ENCODE measurements around the gene PCGF3.
"Not testable (repeated sequence)": the region's sequence is repeated elsewhere in the genome, so short reads cannot be mapped to it uniquely, and the experiment has no call there.

Gene PCGF3

DNA sequence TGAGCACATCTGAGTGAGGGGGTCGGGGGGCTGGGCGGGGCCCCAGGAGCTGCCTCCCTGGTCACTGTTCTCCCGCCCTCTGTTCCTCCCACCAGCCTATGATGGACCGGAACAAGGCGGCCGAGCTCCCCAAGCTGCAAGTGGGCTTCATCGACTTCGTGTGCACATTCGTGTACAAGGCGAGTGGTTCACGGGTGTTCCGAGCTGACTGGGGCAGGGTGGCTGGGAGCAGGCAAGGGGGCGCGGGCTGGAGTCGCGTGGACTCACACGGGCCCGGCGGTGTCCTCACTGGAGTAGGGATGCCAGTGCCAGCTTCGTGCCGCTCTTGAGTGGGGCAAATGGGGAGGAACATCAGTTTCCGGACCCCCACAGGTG is 39.2 kb upstream of the PCGF3 start:
- intact Hi-C loops (cut with DNase I) = no loop called here
- DNase-seq = peak in 1 of 42 donors; percentile 6

DNA sequence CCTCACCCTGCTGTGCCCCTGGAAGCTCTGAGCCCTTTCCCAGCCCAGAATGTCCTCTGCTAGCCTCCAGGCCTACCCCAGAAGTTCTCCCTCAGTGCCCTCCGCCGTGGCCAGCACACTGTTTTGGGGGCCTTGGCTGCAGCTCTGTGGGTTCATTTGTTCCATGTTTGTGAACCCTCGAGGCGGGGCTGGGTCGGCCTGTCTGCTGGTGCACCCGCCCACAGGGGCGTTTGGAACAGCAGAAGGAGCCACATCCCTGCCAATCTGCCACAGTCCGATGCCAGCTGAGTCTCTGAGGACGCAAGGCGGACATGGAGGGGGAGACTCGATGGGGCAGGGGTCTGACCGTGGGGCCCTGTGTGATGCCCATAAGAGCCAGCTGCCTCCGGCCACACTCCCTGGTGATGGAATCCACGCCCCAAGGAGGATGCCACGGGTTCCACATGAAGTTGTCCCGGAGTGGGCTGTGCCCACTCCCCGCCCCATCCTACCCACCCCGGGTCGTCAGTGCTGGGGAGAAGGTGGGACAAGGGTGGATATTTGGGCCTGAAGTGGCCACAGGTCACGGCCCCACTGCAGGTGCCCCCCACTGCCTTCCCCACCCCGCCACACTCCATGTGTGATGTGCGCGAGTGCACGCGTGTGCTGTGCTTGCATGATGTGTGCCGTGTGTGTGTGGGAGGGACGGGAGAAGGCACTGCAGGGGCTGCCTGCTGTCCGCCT is 38.6 kb upstream of the PCGF3 start:
- peak in 2 of 42 donors; percentile 1 to 63 for DNase-seq
- intact Hi-C loops (cut with DNase I) = no loop called here

DNA sequence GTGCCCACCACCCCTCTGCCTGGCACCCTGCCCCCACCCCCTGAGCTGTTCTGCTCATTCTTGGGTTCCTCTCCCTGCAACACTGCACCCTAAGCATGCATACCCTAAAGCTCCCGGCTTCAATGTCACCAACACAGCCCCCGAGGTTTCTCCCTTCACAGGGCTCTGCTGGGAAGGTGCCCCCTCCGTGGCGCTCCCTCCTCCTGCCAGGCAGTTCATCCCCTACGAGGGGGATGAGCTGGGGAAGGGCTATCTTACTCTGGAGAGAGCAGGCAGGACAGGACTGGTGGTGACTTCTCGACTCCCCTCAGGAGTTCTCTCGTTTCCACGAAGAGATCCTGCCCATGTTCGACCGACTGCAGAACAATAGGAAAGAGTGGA is 38.1 kb upstream of the PCGF3 start:
- intact Hi-C loops (cut with DNase I) = no loop called here
- no peak for DNase-seq

DNA sequence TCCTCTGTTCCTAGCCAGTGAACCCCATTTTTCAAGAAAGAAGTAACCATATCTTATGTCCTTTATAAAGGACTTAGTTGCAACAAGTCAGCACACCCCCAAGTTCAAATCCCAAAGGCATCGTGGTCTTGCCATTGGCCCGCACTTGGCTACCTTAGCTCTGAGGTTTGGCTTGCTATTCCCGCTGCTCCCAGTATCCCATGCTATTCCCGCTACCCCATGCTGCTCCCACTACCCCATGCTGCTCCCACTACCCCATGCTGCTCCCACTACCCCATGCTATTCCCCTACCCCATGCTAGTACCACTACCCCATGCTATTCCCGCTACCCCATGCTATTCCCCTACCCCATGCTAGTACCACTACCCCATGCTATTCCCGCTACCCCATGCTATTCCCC is 37.4 kb upstream of the PCGF3 start:
- intact Hi-C loops (cut with DNase I); DNase-seq: not testable (repeated sequence)

DNA sequence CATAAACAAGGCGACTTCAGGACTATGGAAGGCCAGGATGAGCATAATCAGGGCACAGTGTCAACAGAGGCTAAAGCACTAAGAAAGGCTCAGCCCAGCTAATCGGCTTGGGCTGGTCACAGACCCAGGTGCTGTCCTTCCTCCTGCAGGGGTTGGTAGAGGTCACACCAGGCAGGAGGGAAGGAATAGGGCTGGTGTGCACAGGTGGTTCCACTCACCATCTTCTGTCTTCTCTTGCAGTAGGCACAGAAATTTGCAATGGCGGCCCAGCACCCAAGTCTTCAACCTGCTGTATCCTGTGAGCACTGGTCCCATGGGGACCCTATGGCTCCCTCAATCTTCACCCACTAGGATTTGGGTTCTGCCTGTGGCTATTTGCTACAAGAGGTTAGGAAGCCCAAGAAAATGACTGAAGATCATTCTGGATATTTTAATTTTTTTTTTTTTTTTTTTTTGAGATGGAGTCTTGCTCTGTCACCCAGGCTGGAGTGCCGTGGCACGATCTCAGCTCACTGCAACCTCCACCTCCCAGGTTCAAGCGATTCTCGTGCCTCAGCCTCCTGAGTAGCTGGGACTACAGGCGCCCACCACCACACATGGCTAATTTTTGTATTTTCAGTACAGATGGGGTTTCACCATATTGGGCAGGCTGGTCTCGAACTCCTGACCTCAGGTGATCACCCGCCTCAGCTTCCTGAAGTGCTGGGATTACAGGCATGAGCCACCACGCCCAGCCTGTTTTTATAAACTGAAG is 35.6 kb upstream of the PCGF3 start:
- not testable (repeated sequence) for DNase-seq
- intact Hi-C loops (cut with DNase I) = loop anchor here (10.0 kb wide), 1 partner anchor 165 kb away; no protein-coding TSS in a partner anchor

- no peak for DNase-seq
- intact Hi-C loops (cut with DNase I) = loop anchor here (10.0 kb wide), 1 partner anchor 167 kb away; no protein-coding TSS in a partner anchor
Measured at GRCh38 chr4:671769-672168, 33.9 kb upstream of the PCGF3 start.

- peak in 5 of 42 donors; percentile 37 to 60 (median 44) for DNase-seq
- intact Hi-C loops (cut with DNase I) = loop anchor here (10.0 kb wide), 1 partner anchor 169 kb away; no protein-coding TSS in a partner anchor
Measured at GRCh38 chr4:673349-674091, 32.1 kb upstream of the PCGF3 start.

DNA sequence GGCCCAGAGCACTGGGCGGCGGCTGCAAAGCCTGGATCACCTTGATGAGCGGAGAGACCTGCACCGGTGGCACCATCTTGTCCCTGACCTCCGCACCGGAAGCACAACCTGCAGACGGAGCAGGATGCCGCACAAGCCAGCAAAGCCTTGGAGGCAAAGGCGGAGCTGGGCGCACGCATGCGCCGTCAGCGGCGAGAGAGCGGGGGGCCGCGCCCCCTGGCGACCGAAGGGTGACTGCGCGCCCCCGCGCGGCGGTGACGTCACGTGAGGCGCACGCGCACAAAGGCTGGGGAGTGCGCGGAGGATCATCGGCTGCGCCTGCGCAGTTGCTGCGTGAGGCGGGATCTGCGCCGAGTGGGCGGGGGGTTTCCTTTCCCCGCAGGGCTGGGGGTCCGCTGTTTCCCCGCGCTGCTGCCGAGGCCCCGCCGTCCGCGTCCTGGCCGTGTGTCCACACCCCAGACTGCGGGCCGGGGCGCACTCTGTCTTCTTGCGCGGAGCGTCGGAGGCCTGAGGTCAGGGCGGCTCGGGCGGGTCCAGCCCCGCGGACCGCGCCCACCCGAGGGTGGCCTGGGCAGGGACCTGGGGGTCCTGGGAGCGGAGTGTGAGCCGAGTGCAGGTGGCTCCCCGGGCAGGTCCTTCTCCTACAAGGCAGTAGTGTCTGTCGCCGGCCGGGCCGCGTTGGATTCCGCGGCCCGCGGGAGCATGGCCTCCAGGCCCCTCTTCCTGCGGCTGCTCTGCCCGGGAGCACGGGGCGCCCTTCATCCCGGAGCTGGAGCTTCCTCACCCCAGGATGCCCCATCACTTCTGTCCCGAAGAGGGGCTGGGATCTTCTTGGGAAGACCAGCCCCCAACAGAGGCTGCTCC is 31.2 kb upstream of the PCGF3 start, which contains the start of the genes ATP5ME and MYL5:
ATP5ME (minus strand) TSS at position 105 of the 864 bp plus-strand sequence; CDS start at position 76, 29 bp downstream.
MYL5 (plus strand) TSS at position 371 of the 864 bp plus-strand sequence. CDS start 3,485 bp downstream, outside the sequence.
- DNase-seq = peak; percentile 92 to 99 (median 97)
- intact Hi-C loops (cut with DNase I) = loop anchor here (10.0 kb wide), 1 partner anchor 170 kb away; no protein-coding TSS in a partner anchor

- intact Hi-C loops (cut with DNase I) = loop anchor here (10.0 kb wide), 1 partner anchor 170 kb away; no protein-coding TSS in a partner anchor
- peak in 3 of 42 donors; percentile 8 to 35 (median 18) for DNase-seq
Measured at GRCh38 chr4:675036-675882, 30.4 kb upstream of the PCGF3 start.

- peak in 1 of 42 donors; percentile 9 for DNase-seq
- intact Hi-C loops (cut with DNase I) = loop anchor here (10.0 kb wide), 1 partner anchor 171 kb away; no protein-coding TSS in a partner anchor
Measured at GRCh38 chr4:675980-676870, 29.4 kb upstream of the PCGF3 start.

DNA sequence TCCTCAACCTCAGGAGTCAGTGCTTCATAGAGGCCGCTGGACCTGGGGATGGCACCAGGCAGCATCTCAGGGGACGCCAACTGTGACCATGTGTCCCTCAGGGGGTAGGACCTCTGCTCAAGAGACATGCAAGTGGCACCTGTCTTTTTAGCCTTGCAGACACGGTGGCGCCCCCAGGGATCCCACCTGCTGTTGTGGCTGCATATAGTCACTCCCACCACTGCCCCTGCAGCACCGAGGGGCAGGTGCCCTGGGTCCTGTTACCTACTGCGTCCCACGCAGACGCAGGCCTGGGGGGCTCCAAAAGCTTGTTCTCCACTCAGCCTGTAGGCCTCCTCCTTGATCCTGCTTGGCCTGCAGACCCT is 28.8 kb upstream of the PCGF3 start:
- no peak for DNase-seq
- intact Hi-C loops (cut with DNase I) = loop anchor here (10.0 kb wide), 1 partner anchor 172 kb away; no protein-coding TSS in a partner anchor

DNA sequence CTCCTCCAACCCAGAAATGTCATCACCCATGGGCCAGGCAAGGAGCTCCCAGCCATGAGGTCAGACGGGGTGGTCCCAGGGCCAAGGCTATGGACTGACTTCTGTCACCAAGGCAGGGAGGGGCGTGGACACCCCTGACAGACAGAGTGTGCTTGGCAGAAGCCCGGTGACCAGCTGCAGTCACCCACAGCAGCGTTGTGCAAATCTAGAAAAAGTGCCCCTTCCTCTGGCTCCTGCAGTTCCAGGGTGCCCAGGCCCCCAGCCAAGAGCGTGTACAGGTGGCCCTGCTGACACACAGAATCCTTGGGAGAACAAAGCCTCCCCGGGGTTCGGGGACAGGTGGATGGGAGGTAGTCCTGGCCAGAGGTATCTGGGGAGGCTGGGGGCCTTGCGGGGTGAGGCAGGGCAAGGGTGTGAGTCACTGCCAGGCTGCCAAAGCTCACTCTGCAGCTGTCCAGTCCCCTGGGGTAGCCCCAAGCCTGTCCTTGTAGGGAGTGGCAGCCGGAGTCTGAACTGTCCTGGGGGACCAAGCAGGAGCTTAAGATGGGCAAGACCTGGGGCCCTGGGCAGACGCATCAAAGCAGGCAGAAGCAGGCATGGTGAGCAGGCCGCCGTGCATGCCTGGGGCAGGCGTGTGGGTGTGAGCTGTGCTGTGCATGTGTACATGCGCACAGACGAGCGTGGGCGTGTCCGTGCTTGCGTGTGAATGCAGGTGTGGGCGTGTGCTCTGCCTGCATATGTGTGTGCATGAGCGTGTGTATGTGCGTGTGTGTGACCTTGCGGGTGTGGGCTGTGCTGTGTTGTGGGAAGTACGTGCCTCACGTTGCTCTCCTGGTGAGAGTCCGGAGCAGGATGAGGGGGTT is 28.0 kb upstream of the PCGF3 start:
- intact Hi-C loops (cut with DNase I) = loop anchor here (10.0 kb wide), 1 partner anchor 173 kb away; no protein-coding TSS in a partner anchor
- DNase-seq = peak in 36 of 42 donors; percentile 24 to 90 (median 74)

GRCh38 chr4:678331-679103 is 27.1 kb upstream of the PCGF3 start:
- DNase-seq = no peak
- intact Hi-C loops (cut with DNase I) = loop anchor here (10.0 kb wide), 1 partner anchor 174 kb away; no protein-coding TSS in a partner anchor

GRCh38 chr4:679104-679481 is 26.5 kb upstream of the PCGF3 start:
- intact Hi-C loops (cut with DNase I) = loop anchor here (10.0 kb wide), 1 partner anchor 174 kb away; no protein-coding TSS in a partner anchor
- peak in 1 of 42 donors; percentile 15 for DNase-seq

Data from head of caudate nucleus (tissue), 42 donors.